Ovary (tissue), 9 donors: ENCODE measurements around the gene MAN1C1. TPM values are rescaled to one million over a fixed set of nuclear protein-coding genes. Genes with fewer than 3 reads are reported as not detected.

Experiments
- DNase-seq, 5 donors: peaks; one replicate each; pipeline ENCODE4 v3.0.0-alpha.2; 2019 to 2020
- H3K27ac ChIP-seq, 2 donors: fragments of 200-600 bp; one replicate each; pipeline versions ENCODE4 v1.5.1 to v1.8.0; 2019 to 2022
- H3K27me3 ChIP-seq: fragments of 200-600 bp; one replicate; pipeline ENCODE4 v1.8.0; 2022
- H3K36me3 ChIP-seq: fragments of 200-600 bp; sonication (generic); one replicate; pipeline ENCODE4 v1.5.1; 2019
- H3K4me1 ChIP-seq: one replicate; pipeline ENCODE4 v1.8.1; 2013; ENCODE audit warnings: mild to moderate bottlenecking, moderate library complexity; ENCODE audit not compliant: insufficient read depth
- H3K4me3 ChIP-seq: fragments of 200-600 bp; sonication (generic); one replicate; pipeline ENCODE4 v1.5.1; 2017
- H3K9me3 ChIP-seq, 2 donors: fragments of 200-600 bp in 1 of 2; sonication (generic) in 1 of 2; one replicate each; pipeline versions ENCODE4 v1.5.1 to v1.8.1; 2013 to 2019; ENCODE audit warnings: mild to moderate bottlenecking in 1 of 2, moderate library complexity in 1 of 2
- CTCF ChIP-seq, 3 donors: fragments of 450-650 bp in 2 of 3; fragments of 200-600 bp in 1 of 3; IDR thresholded peaks; one replicate each; pipeline versions ENCODE4 v1.5.1 to v1.8.0; 2016 to 2022; ENCODE audit warnings: antibody characterized with exemption in 3 of 3, mild to moderate bottlenecking in 1 of 3
- EP300 ChIP-seq: sonication (generic); formaldehyde crosslinking; IDR thresholded peaks from one replicate; pipeline ENCODE4 v1.6.1; 2017; ENCODE audit warnings: antibody characterized with exemption
- POLR2A ChIP-seq: fragments of 450-650 bp; IDR thresholded peaks from one replicate; pipeline ENCODE4 v1.6.1; 2017; ENCODE audit warnings: antibody characterized with exemption, mild to moderate bottlenecking, moderate library complexity
- WGBS, 3 donors: extraction: QIAGEN DNeasy Blood & Tissue Kit in 1 of 3; methylation state at CpG; one replicate each; pipeline versions ENCODE4 v1.1.5 to v1.1.7; 2013 to 2017; 5-methylcytosine and 5-hydroxymethylcytosine counted together
- intact Hi-C, 4 donors: fragments of 100-400 bp; cut with DNase I; formaldehyde crosslinking; loops; one replicate each; pipeline versions ENCODE4 v1.11.0 to v1.15.1; 2022 to 2023
- polyA plus RNA-seq, 2 donors: library from polyadenylated mRNA; stranded (reverse); fragments of 200-250 nt in 1 of 2; fragments of 350-450 nt in 1 of 2; fragmentation: Illumina TruSeq in 1 of 2; extraction: RNeasy Lipid Tissue Mini Kit (QIAGEN cat#74804) in 1 of 2; gene quantifications; one replicate each; pipeline ENCODE4 v1.2.3, GENCODE V29; 2013 to 2014
- total RNA-seq, 7 donors: library from RNA; depleted of rRNA in 2 of 7; stranded (reverse); fragments of >200 nt in 2 of 7; fragmentation: NEBNext Ultra II Directional in 3 of 7; extraction: Animal tissue kit (Norgen Biotek cat#: 25700) in 3 of 7; gene quantifications; one replicate each; pipeline versions ENCODE4 v1.1.0 to v1.2.4, GENCODE V29; 2016 to 2023
- donor health status: DM: no; HTN: no; CAD: no; lungs with moderate emphysema.
- donor health status: DM: no; HTN: no; CAD: no.
- donor health status: Bipolar disorder and iron deficiency.
- donor health status: DM: yes; HTN: yes; CAD: no.
- donor health status: DM: no; HTN: no; CAD: no.
- donor health status: DM: yes; HTN: yes; CAD: no.

Gene MAN1C1
- total and polyA plus RNA-seq, 9 donors: 18.0 to 59.2 (median 33.1) TPM

GRCh38 chr1:25725482-25725881, 108.9 kb downstream of the MAN1C1 start:
- WGBS, 3 donors: 94 to 97% (median 96%) methylated on average over 8 of the region's 8 CpGs
- H3K36me3 ChIP-seq: no peaks in the 10 kb centered on the region
- H3K27me3 ChIP-seq: no peaks in the 10 kb centered on the region
- intact Hi-C loops: no loop called here
- no peak overlapping the region for H3K4me3 ChIP-seq
- H3K27ac ChIP-seq: no peak overlapping the region
- no peaks in the 10 kb centered on the region for H3K9me3 ChIP-seq
- peaks cover 16% of the 10 kb centered on the region for H3K4me1 ChIP-seq
- DNase-seq: peak in 1 of 5 donors; percentile 10
- TF ChIP-seq POLR2A (no peak), EP300 (no peak), CTCF (IDR thresholded peaks at IDR 0.05) (no peak)

- H3K9me3 ChIP-seq: no peaks in the 10 kb centered on the region
- no peaks in the 10 kb centered on the region for H3K27me3 ChIP-seq
- TF ChIP-seq EP300 (no peak), CTCF (IDR thresholded peaks at IDR 0.05) (no peak), POLR2A (no peak)
- intact Hi-C loops: no loop called here
- H3K4me3 ChIP-seq: no peak overlapping the region
- peaks cover 16% of the 10 kb centered on the region for H3K4me1 ChIP-seq
- WGBS, 3 donors: 52 to 62% (median 55%) methylated on average over 8 of the region's 8 CpGs
- peak overlapping the region in 1 of 2 donors; percentile 41 for H3K27ac ChIP-seq
- DNase-seq: peak in 1 of 5 donors; percentile 32
- no peaks in the 10 kb centered on the region for H3K36me3 ChIP-seq
Observed at GRCh38 chr1:25727088-25727487, 110.5 kb downstream of the MAN1C1 start.

- Histone ChIP-seq H3K27me3 (no peaks in the 10 kb centered on the region), H3K4me1 (peaks cover 16% of the 10 kb centered on the region), H3K27ac (peak overlapping the region in 1 of 2 donors; percentile 41), H3K9me3 (no peaks in the 10 kb centered on the region), H3K36me3 (no peaks in the 10 kb centered on the region), H3K4me3 (no peak overlapping the region)
- DNase-seq: peak; percentile 78 to 90 (median 85)
- WGBS, 3 donors: 6 to 9% (median 7%) methylated on average over 12 of the region's 12 CpGs
- TF ChIP-seq EP300 (no peak), POLR2A (no peak), CTCF (IDR thresholded peaks at IDR 0.05) (no peak)
- intact Hi-C loops: no loop called here
Observed at GRCh38 chr1:25727635-25728286, 111.2 kb downstream of the MAN1C1 start.

GRCh38 chr1:25728301-25728935, 111.8 kb downstream of the MAN1C1 start:
- H3K4me1 ChIP-seq: peaks cover 16% of the 10 kb centered on the region
- no peaks in the 10 kb centered on the region for H3K36me3 ChIP-seq
- no peak overlapping the region for H3K4me3 ChIP-seq
- peak in 1 of 5 donors; percentile 16 for DNase-seq
- H3K27me3 ChIP-seq: no peaks in the 10 kb centered on the region
- no peaks in the 10 kb centered on the region for H3K9me3 ChIP-seq
- peak overlapping the region in 1 of 2 donors; percentile 41 for H3K27ac ChIP-seq
- intact Hi-C loops: no loop called here
- 71 to 74% (median 72%) methylated on average over 11 of the region's 11 CpGs for WGBS, 3 donors
- TF ChIP-seq POLR2A (no peak), EP300 (no peak), CTCF (IDR thresholded peaks at IDR 0.05) (no peak)
